Activated CD4-positive, alpha-beta T cell treated with anti-CD3 and anti-CD28 coated beads, Interleukin-2, amount 10 ng/mL, durations not matched to agents 24 days and 14 days (primary cell): Measurements from ENCODE around the gene ASF1A. TPM values are rescaled to one million over a fixed set of nuclear protein-coding genes. Genes with fewer than 3 reads are reported as not detected.

Source experiments
- DNase-seq: peaks from one replicate; pipeline ENCODE4 v3.0.0; 2022
- H3K27ac Mint-ChIP-seq: one replicate; pipeline ENCODE4 v1.8.0; 2022; ENCODE audit warnings: mild to moderate bottlenecking, mixed read lengths
- H3K27me3 Mint-ChIP-seq: one replicate; pipeline ENCODE4 v1.8.0; 2022; ENCODE audit warnings: mixed read lengths
- H3K36me3 Mint-ChIP-seq: one replicate; pipeline ENCODE4 v1.8.0; 2022; ENCODE audit warnings: low read depth, mild to moderate bottlenecking, mixed read lengths
- H3K4me1 Mint-ChIP-seq: one replicate; pipeline ENCODE4 v1.8.0; 2021; ENCODE audit warnings: mixed read lengths
- H3K4me3 Mint-ChIP-seq: one replicate; pipeline ENCODE4 v1.8.0; 2022; ENCODE audit warnings: mild to moderate bottlenecking, moderate library complexity, mixed read lengths
- H3K9me3 Mint-ChIP-seq: one replicate; pipeline ENCODE4 v1.8.0; 2021; ENCODE audit warnings: mixed read lengths
- intact Hi-C: fragments of 100-400 bp; cut with micrococcal nuclease; formaldehyde crosslinking; loops from one replicate; pipeline ENCODE4 v1.15.1; 2023
- total RNA-seq: library from RNA; stranded (reverse); gene quantifications from 2 replicates; pipeline ENCODE4 v1.2.3, GENCODE V29; 2022

ASF1A gene
- total RNA-seq, 1 donor from 2014 or later: 43.2 TPM

DNA sequence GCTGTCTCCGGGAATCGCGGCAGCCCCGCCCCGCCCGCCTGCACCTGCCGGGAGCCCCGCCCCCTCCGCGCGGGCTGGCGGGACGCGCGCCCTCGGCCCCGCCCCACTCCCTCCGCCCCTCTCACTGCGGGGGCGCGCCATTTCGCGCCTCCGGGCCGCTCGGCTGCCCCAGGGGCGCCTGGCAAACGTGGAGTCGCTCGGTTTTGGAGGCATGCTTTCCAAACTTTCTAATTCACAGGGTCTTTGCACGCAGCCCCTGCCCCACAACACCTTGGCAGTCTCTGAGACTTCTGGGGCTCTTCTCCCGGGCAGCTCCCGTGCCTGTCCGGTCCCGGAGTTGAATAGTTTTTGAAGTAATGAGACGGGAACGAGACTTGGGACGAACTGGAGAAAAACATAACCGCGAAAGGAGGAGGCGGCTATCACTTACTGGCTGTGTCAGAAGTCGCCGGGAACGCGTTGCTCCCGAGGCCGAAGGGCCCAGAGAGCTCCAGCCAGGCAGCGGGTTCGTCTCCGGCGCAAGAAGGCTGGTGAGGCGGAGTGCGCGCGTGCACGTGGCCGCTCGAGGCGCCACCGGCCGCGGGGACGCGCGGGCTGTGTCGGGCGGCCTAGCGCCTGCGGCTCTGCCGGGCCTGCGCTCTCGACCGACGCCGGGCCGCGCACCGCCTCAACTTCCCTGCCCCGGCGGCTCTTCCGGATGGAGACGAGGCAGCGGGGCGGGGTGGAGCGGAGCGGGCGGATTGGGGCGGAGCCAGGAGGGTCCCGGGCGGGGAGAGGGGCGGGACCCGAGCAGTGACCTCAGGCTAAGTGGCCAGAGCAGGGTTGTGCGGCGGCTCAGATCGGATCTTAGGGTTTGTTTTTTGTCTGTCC lies 40.7 kb downstream of the ASF1A start, which contains the start of gene MCM9:
Gene MCM9 (minus strand): TSS at position 699 of the 870 bp plus-strand sequence. CDS start 3,436 bp downstream, outside the sequence.
- peaks cover 23% of the 10 kb centered on the region for H3K36me3 Mint-ChIP-seq
- no peaks in the 10 kb centered on the region for H3K27me3 Mint-ChIP-seq
- H3K4me3 Mint-ChIP-seq: peak within 1 kb of the TSS; percentile 91
- peak within 1 kb of the TSS; percentile 97 for H3K27ac Mint-ChIP-seq
- H3K9me3 Mint-ChIP-seq: no peaks in the 10 kb centered on the region
- H3K4me1 Mint-ChIP-seq: peaks cover 19% of the 10 kb centered on the region
- peak; percentile 97 for DNase-seq
- intact Hi-C loops: loop anchor here (1.0 to 2.0 kb wide), 4 partner anchors 40 to 416 kb away; partner anchors contain the start of genes ASF1A and CEP85L

DNA sequence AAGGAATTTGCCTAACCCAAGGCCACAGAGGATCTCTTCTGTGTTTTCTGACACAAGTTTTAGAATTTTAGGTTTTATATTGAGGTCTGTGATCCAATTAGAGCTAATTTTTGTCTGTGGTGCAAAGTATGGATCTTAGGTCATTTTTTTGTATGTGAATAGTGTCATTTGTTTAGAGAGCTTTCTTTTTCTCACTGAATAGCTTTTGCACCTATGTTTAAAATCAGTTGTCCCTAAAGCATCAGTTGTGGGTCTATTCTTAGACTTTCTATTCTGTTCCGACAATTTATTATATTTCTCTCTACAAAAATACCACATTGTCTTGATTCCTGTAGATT lies 41.3 kb downstream of the ASF1A start:
- intact Hi-C loops: loop anchor here (1.0 to 2.0 kb wide), 3 partner anchors 144 to 415 kb away; partner anchors contain the start of gene CEP85L
- Mint-ChIP-seq H3K9me3 (no peaks in the 10 kb centered on the region), H3K36me3 (peaks cover 25% of the 10 kb centered on the region), H3K4me3 (peak overlapping the region; percentile 91), H3K4me1 (peaks cover 19% of the 10 kb centered on the region), H3K27me3 (no peaks in the 10 kb centered on the region), H3K27ac (peak overlapping the region; percentile 97)
- DNase-seq: no peak

DNA sequence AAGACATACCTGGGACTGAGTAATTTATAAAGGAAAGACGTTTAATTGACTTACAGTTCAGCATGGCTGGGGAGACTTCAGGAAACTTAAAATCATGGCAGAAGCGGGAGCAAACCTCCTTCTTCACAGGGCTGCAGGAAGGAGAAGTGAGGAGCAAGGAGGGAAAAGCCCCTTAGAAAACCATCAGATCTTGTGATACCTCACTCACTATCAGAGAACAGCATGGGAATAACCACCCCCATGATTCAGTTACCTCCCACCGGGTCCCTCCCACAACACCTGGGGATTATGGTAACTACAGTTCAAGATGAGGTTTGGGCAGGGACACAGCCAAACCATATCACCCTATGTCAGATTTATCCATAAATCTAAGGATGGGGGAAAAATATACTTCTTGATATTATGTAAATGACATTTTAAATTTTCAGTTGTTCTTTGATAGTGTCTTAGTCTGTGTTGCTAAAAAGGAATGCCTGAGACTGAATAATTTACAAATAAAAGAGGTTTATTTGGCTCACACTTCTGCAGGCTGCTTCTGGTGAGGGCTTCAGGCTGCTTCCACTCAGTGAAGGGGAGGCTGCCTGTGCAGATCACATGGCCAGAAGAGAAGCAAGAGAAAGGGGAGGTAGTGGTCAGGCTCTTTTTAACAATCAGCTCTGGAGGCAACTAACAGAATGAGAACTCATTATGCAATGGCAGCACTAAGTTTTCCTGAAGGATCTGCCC lies 42.2 kb downstream of the ASF1A start:
- intact Hi-C loops: loop anchor here (1.0 to 2.0 kb wide), 3 partner anchors 143 to 414 kb away; partner anchors contain the start of gene CEP85L
- no peak overlapping the region for H3K27ac Mint-ChIP-seq

DNA sequence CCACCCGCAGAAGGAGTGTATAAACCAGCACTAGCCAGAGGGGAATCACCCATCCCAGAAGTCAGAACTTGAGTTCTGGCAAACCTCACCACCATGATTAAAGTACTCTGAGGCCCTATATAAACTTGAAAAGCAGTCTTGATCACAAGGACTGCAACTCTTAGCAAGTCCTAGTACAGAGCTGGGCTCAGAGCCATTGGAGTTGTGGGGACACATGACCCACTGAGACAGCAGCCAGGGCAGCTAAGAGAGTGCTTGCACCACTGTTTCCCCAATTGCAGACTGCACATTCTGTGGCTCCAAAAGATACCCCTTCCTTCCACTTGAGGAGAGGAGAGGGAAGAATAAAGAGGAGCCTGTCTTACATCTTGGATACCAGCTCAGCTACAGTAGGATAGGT lies 45.7 kb downstream of the ASF1A start:
- intact Hi-C loops: no loop called here
- Mint-ChIP-seq H3K36me3 (peaks cover 18% of the 10 kb centered on the region), H3K27me3 (peaks cover under 1% of the 10 kb centered on the region), H3K4me3 (no peak overlapping the region), H3K9me3 (peaks cover 18% of the 10 kb centered on the region), H3K27ac (no peak overlapping the region), H3K4me1 (peaks cover 9% of the 10 kb centered on the region)
- DNase-seq: no peak

More for the DNA sequence above, 42.2 kb downstream of the ASF1A start:
- H3K27me3 Mint-ChIP-seq: no peaks in the 10 kb centered on the region
- H3K9me3 Mint-ChIP-seq: no peaks in the 10 kb centered on the region
- DNase-seq: no peak
- H3K36me3 Mint-ChIP-seq: peaks cover 18% of the 10 kb centered on the region
- H3K4me3 Mint-ChIP-seq: peak overlapping the region; percentile 91
- H3K4me1 Mint-ChIP-seq: peaks cover 19% of the 10 kb centered on the region

DNA sequence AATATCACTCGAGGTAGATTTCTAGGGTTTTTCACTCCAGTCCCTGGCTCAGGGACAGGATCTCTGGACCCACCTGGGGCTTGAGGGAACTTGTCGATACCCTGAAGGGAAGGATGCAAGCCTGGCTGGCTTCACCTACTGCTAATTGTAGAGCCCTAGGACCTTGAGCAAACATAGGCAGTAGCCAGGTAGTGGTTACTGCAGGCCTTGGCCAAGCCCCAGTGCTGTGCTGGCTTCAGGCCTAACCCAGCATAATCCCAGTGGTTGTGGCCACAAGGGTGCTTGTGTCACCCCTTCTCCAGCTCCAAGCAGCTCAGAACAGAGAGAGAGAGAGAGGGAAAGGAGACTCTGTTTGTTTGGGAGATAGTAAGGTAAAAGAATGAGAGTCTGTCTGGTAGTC lies 46.8 kb downstream of the ASF1A start:
- intact Hi-C loops: no loop called here
- peaks cover 2% of the 10 kb centered on the region for H3K4me1 Mint-ChIP-seq
- peaks cover 19% of the 10 kb centered on the region for H3K36me3 Mint-ChIP-seq
- no peak for DNase-seq
- no peak overlapping the region for H3K27ac Mint-ChIP-seq
- H3K4me3 Mint-ChIP-seq: no peak overlapping the region
- peaks cover 3% of the 10 kb centered on the region for H3K27me3 Mint-ChIP-seq
- H3K9me3 Mint-ChIP-seq: peaks cover 29% of the 10 kb centered on the region

DNA sequence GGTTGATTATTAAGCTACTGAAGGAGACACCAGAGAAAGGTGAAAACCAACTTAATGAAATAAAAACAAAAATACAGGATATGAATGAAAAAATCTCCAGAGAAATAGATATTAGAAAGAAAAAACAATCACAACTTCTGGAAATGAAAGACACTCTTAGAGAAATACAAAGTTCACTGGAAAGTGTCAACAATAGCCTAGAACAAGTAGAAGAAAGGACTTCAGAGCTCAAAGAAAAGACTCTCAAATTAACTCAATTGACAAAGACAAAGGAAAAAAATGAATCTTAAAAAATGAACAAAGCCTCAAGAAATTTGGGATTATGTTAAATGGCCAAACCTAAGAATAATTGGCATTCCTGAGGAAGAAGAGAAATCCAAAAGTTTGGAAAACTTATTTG lies 51.3 kb downstream of the ASF1A start:
- Mint-ChIP-seq H3K27ac (no peak overlapping the region), H3K4me1 (no peaks in the 10 kb centered on the region), H3K4me3 (no peak overlapping the region), H3K27me3 (peaks cover 21% of the 10 kb centered on the region), H3K36me3 (peaks cover 5% of the 10 kb centered on the region), H3K9me3 (peaks cover 52% of the 10 kb centered on the region)
- no peak for DNase-seq
- intact Hi-C loops: no loop called here

DNA sequence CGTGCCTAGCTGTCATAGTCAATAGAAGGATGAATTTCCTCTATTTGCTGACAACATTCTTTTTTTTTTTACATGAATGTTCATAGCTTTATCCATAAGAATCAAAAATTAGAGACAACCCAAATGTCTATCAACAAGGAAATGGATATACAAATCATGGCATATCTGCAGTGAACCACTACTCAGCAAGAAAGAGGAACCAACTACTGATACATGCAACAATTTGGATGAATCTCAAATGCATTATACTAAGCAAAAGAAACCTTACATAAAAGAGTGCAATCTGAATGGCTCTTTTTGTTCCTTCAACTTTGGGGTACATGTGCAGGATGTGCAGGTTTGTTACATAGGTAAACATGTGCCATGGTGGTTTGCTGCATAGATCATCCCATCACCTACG lies 58.7 kb downstream of the ASF1A start:
- intact Hi-C loops: no loop called here
- Mint-ChIP-seq H3K36me3 (peaks cover 1% of the 10 kb centered on the region), H3K27me3 (peaks cover 15% of the 10 kb centered on the region), H3K27ac (no peak overlapping the region), H3K4me1 (no peaks in the 10 kb centered on the region), H3K4me3 (no peak overlapping the region), H3K9me3 (peaks cover 12% of the 10 kb centered on the region)
- no peak for DNase-seq

DNA sequence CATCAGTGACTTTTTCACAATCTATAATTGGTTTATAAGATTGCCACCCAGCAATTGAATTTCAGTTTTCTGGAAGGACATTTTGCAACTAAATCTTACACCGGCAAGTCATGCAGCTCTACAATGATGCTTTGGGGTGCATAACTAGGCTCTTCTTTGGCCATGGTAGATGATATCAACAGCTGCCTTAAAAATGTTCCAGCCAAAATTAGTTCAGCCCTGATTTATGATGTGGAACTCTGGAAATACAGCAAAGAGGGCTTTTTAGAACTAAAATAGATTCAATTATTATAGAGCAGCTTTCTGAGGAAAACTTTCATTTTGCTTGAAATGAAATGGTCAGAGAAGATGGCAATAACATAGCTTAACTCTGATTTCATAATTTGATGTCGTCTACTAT lies 59.4 kb downstream of the ASF1A start:
- Mint-ChIP-seq H3K27ac (no peak overlapping the region), H3K4me1 (peaks cover under 1% of the 10 kb centered on the region), H3K36me3 (peaks cover 1% of the 10 kb centered on the region), H3K4me3 (no peak overlapping the region), H3K9me3 (peaks cover 12% of the 10 kb centered on the region), H3K27me3 (peaks cover 15% of the 10 kb centered on the region)
- intact Hi-C loops: no loop called here
- DNase-seq: no peak

Other genes with a start within 250 kb of the ASF1A start
- 42.3 and 42.7 TPM in 2 replicates for gene CEP85L, start 242.6 kb upstream of the ASF1A start, total RNA-seq
- 19.0 and 21.3 TPM in 2 replicates for gene MCM9, start 41.0 kb downstream of the ASF1A start, total RNA-seq
- 7.5 and 9.0 TPM in 2 replicates for gene FAM184A, start 184.5 kb downstream of the ASF1A start, total RNA-seq